Globus pallidus (tissue), 1 donor: ENCODE data around the gene OR7G1.

Experiments used
- DNase-seq: peaks from one replicate; pipeline ENCODE4 v3.0.0-alpha.2; 2015; ENCODE audit warnings: low spot score

The OR7G1 gene

GRCh38 chr19:9115307-9115813 is at the start of gene OR7G1:
TSS of gene OR7G1 (minus strand) at chr19:9115763. CDS start at chr19:9115763, 0 bp downstream.
- no peak for DNase-seq

GRCh38 chr19:9165261-9165660 is 49.7 kb upstream of the OR7G1 start:
- no peak for DNase-seq

- no peak for DNase-seq
These were observed 45.9 kb upstream of the OR7G1 start for GRCh38 chr19:9161427-9161826.

GRCh38 chr19:9159891-9160290 is 44.3 kb upstream of the OR7G1 start:
- DNase-seq: no peak

- DNase-seq: no peak
These were observed 40.7 kb upstream of the OR7G1 start for GRCh38 chr19:9156304-9156703.

GRCh38 chr19:9155591-9155990 is 40.0 kb upstream of the OR7G1 start:
- DNase-seq: no peak

- DNase-seq: no peak
These were observed 35.8 kb upstream of the OR7G1 start for GRCh38 chr19:9151367-9151766.

- no peak for DNase-seq
These were observed 35.1 kb upstream of the OR7G1 start for GRCh38 chr19:9150650-9151049.

- DNase-seq: no peak
These were observed 34.4 kb upstream of the OR7G1 start for GRCh38 chr19:9149997-9150396.

GRCh38 chr19:9148697-9149096 is 33.1 kb upstream of the OR7G1 start:
- DNase-seq: no peak

GRCh38 chr19:9146882-9147281 is 31.3 kb upstream of the OR7G1 start:
- DNase-seq: no peak

GRCh38 chr19:9144920-9145319 is 29.4 kb upstream of the OR7G1 start:
- no peak for DNase-seq

- DNase-seq: peak; percentile 91
These were observed 24.8 kb upstream of the OR7G1 start, which contains the start of gene ZNF317 for GRCh38 chr19:9140159-9140874. TSS of gene ZNF317 (plus strand) at chr19:9140397. CDS start at chr19:9156017, 15,620 bp downstream.

- DNase-seq: no peak
These were observed 24.1 kb upstream of the OR7G1 start for GRCh38 chr19:9139609-9140158.

GRCh38 chr19:9132422-9132821 is 16.9 kb upstream of the OR7G1 start:
- no peak for DNase-seq

GRCh38 chr19:9130965-9131364 is 15.4 kb upstream of the OR7G1 start:
- DNase-seq: no peak

GRCh38 chr19:9128171-9128570 is 12.6 kb upstream of the OR7G1 start:
- DNase-seq: no peak

GRCh38 chr19:9126900-9127405 is 11.4 kb upstream of the OR7G1 start, which contains the start of gene OR7G3:
TSS of gene OR7G3 (minus strand) at chr19:9126950. CDS start at chr19:9126950, 0 bp downstream.
- no peak for DNase-seq

GRCh38 chr19:9116547-9116946 is 984 bp upstream of the OR7G1 start:
- no peak for DNase-seq

GRCh38 chr19:9109959-9110358 is 5.6 kb downstream of the OR7G1 start:
- DNase-seq: no peak

GRCh38 chr19:9107375-9107774 is 8.2 kb downstream of the OR7G1 start, which contains the start of gene OR7G2:
TSS of gene OR7G2 (minus strand) at chr19:9107475. CDS start at chr19:9103243, 4,232 bp downstream.
- no peak for DNase-seq

GRCh38 chr19:9086761-9087160 is 28.8 kb downstream of the OR7G1 start, which contains the start of gene OR1M1:
TSS of gene OR1M1 (plus strand) at chr19:9087061. CDS start at chr19:9093245, 6,184 bp downstream.
- DNase-seq: no peak

- DNase-seq: no peak
These were observed 36.9 kb downstream of the OR7G1 start for GRCh38 chr19:9078651-9079050.
